ENCODE results near the gene MAIP1. TPM values are rescaled to one million over a fixed set of nuclear protein-coding genes. Genes with fewer than 3 reads are reported as not detected.

The MAIP1 gene
- total and polyA plus RNA-seq, 9 of the 15 experiments (the other 6 are each of a cell fraction or from before 2014, with no cell fraction given): 3.6 to 30.0 (median 24.5) TPM

DNA sequence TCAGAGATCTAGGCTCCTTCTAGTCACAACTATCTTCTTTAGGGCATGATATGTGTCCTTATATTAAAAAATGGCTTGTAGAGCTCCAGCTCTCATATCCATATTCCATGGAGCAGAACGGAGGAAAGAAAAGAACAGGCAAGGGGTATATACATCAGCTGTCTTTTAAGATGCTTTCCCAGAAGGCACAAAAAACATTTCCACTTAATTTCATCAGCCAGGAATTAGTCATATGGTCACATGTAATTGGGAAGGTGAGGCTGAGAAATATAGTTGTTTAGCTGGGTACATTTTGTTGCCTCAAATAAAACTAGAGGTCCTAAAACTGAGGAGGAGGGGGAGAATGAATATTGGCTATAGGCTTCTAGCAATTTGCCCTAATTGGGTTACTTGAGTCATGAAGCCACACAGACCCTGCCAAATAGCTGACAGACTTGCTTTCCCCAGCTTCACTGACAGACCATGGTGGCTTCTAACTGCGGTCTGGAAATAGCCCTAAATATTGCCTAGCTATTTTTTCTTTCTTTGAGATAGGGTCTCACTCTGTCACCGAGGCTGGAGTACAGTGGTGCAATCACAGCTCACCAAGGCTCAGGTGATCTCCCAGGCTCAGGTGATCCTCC lies 20.0 kb downstream of the MAIP1 start:
- Histone ChIP-seq H3K27ac (ENCODE audit: extremely low read depth, low read depth, low read length) (no peak overlapping the region), H3K4me3 (no peak overlapping the region), H4K20me1 (replicated peaks; ENCODE audit: control insufficient read depth, insufficient read depth, low read length) (no peaks in the 10 kb centered on the region), H3K36me3 (ENCODE audit: control insufficient read depth, insufficient read depth, low read length) (no peaks in the 10 kb centered on the region), H3K9ac (ENCODE audit: insufficient read depth in 1 of 2, low read depth in 2 of 2, low read length in 2 of 2) (no peak overlapping the region), H3K9me3 (replicated peaks; ENCODE audit: control insufficient read depth, insufficient read depth, low read depth, low read length) (no peaks in the 10 kb centered on the region), H3K79me2 (ENCODE audit: control insufficient read depth, insufficient read depth, low read length) (no peaks in the 10 kb centered on the region), H3K27me3 (ENCODE audit: control insufficient read depth in 2 of 2, insufficient read depth in 2 of 2, low read length in 2 of 2) (no peaks in the 10 kb centered on the region), H3K4me1 (replicated peaks in 1 of 2; ENCODE audit: control insufficient read depth in 2 of 2, insufficient read depth in 2 of 2, low read length in 2 of 2) (no peaks in the 10 kb centered on the region), H3K9me1 (ENCODE audit: control insufficient read depth, insufficient read depth, low read length) (no peaks in the 10 kb centered on the region), H2AFZ (ENCODE audit: low read depth, low read length) (no peak overlapping the region), H3K4me2 (ENCODE audit: insufficient read depth, low read length) (no peak overlapping the region)
- CTCF ChIA-PET (ENCODE audit: low intra/inter-chr PET ratio): no interaction called here
- ATAC-seq: no peak
- in situ Hi-C loops (cut with MboI): loop anchor here (10.0 kb wide), 1 partner anchor 719 kb away; no protein-coding TSS in a partner anchor
- BruUV-seq (replicated peaks): no TSS peak
- POLR2A ChIA-PET: interaction anchor here (0.8 to 0.9 kb wide), 2 partner anchors 10 to 495 kb away, joined by 3 read pairs; no protein-coding TSS in a partner anchor
- intact Hi-C loops (cut with micrococcal nuclease): no loop called here
- FAIRE-seq: no peak
- no peak for DNase-seq (ENCODE audit: extremely low read depth in 1 of 4, low spot score in 3 of 4)
- WGBS (ENCODE audit: insufficient coverage, low coverage, missing lambda C conversion rate): 51% methylated on average over 3 of the region's 3 CpGs
- no peak for TF ChIP-seq CEBPG (CRISPR knock-in tag; IDR thresholded peaks at IDR 0.05)
- TF ChIP-seq CEBPG (tag; conservative IDR thresholded peaks at IDR 0.05 in 1 of 2, IDR thresholded peaks at IDR 0.05 in 1 of 2): peak in 1 of 2 experiments; percentile 80; a peak in 2 of 4 replicates
- peak; percentile 44; the same call in 1 of the 2 replicates for TF ChIP-seq ZNF175 (CRISPR knock-in tag; IDR thresholded peaks at IDR 0.05; ENCODE audit: low read depth)
- TF ChIP-seq, protein P1, sequence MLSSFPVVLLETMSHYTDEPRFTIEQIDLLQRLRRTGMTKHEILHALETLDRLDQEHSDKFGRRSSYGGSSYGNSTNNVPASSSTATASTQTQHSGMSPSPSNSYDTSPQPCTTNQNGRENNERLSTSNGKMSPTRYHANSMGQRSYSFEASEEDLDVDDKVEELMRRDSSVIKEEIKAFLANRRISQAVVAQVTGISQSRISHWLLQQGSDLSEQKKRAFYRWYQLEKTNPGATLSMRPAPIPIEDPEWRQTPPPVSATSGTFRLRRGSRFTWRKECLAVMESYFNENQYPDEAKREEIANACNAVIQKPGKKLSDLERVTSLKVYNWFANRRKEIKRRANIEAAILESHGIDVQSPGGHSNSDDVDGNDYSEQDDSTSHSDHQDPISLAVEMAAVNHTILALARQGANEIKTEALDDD (IDR thresholded peaks at IDR 0.05): no peak
- no peak for TF ChIP-seq ZNF184 (CRISPR knock-in tag; IDR thresholded peaks at IDR 0.05)
- TF ChIP-seq, protein P2, sequence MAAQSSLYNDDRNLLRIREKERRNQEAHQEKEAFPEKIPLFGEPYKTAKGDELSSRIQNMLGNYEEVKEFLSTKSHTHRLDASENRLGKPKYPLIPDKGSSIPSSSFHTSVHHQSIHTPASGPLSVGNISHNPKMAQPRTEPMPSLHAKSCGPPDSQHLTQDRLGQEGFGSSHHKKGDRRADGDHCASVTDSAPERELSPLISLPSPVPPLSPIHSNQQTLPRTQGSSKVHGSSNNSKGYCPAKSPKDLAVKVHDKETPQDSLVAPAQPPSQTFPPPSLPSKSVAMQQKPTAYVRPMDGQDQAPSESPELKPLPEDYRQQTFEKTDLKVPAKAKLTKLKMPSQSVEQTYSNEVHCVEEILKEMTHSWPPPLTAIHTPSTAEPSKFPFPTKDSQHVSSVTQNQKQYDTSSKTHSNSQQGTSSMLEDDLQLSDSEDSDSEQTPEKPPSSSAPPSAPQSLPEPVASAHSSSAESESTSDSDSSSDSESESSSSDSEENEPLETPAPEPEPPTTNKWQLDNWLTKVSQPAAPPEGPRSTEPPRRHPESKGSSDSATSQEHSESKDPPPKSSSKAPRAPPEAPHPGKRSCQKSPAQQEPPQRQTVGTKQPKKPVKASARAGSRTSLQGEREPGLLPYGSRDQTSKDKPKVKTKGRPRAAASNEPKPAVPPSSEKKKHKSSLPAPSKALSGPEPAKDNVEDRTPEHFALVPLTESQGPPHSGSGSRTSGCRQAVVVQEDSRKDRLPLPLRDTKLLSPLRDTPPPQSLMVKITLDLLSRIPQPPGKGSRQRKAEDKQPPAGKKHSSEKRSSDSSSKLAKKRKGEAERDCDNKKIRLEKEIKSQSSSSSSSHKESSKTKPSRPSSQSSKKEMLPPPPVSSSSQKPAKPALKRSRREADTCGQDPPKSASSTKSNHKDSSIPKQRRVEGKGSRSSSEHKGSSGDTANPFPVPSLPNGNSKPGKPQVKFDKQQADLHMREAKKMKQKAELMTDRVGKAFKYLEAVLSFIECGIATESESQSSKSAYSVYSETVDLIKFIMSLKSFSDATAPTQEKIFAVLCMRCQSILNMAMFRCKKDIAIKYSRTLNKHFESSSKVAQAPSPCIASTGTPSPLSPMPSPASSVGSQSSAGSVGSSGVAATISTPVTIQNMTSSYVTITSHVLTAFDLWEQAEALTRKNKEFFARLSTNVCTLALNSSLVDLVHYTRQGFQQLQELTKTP (IDR thresholded peaks at IDR 0.05; ENCODE audit: low read depth in 1 of 2, partially characterized antibody in 2 of 2): no peak
- TF ChIP-seq NBN (IDR thresholded peaks at IDR 0.05; ENCODE audit: low read depth): no peak
- no peak for TF ChIP-seq ZBED1 (IDR thresholded peaks at IDR 0.05)
- TF ChIP-seq EGR1 (conservative IDR thresholded peaks at IDR 0.05): no peak
- TF ChIP-seq NCOR1 (IDR thresholded peaks at IDR 0.05): no peak
- no peak for TF ChIP-seq ZNF311 (CRISPR knock-in tag; IDR thresholded peaks at IDR 0.05)
- TF ChIP-seq ERF (CRISPR knock-in tag; IDR thresholded peaks at IDR 0.05): no peak

Measured in K562 (cell line).